ENCODE measurements around the gene FAM181A. TPM values are rescaled to one million over a fixed set of nuclear protein-coding genes. Genes with fewer than 3 reads are reported as not detected.
A peak's percentile ranks its signal among the peaks of the same experiment; 100 is the strongest.

Gene FAM181A
- total RNA-seq: not detected

DNA sequence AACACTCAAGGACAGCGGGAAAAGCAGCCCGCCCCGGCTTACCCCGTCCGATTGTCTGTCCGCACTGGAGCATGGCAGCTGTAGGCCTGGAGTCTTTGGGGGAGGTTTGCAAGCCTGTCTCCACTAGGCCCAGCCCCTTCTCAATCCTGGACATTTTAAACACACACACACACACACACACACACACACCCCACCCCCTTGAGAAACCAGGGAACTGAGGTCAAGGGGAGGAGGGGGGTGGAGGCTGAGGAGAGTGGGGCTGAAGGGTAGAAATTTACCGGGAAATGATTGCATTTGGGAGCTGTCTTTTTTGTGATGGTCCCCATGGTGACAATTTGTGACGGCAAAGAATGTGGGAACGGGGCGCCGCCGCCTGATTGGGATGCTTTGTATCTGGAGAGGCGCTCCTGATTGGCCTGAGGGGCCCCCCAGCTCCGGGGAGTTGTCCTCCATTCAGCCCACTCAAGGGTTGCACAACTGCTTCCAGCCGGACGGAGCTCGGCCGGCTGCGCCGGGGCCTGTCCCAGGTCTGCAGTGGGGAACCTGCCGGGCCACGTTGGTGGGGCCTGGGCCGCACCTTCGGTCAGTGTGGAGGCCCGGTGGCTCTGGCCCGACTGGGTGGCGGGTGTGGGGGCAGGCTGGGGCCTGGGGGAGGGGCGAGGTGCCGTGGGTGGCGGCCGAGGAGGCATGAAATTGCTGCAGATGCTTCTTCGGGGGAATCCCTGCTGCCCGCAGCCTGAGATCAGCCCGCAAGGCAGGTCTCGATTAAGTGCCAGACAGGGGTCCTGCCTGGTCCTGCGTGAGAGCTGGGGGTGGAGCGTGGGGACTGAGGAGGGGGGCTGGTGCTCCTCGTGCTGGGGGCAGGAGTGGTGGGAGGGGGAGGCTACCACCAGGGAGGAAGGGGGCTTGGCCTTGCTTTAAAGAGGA is at the start of gene FAM181A:
TSS of gene FAM181A (plus strand) at position 472 of the 927 bp plus-strand sequence. CDS start 942 bp downstream, outside the sequence.
- DNase-seq (ENCODE audit: low spot score) (no peak), ATAC-seq (ENCODE audit: low FRiP score) (no peak)
- TF ChIP-seq, protein P1, sequence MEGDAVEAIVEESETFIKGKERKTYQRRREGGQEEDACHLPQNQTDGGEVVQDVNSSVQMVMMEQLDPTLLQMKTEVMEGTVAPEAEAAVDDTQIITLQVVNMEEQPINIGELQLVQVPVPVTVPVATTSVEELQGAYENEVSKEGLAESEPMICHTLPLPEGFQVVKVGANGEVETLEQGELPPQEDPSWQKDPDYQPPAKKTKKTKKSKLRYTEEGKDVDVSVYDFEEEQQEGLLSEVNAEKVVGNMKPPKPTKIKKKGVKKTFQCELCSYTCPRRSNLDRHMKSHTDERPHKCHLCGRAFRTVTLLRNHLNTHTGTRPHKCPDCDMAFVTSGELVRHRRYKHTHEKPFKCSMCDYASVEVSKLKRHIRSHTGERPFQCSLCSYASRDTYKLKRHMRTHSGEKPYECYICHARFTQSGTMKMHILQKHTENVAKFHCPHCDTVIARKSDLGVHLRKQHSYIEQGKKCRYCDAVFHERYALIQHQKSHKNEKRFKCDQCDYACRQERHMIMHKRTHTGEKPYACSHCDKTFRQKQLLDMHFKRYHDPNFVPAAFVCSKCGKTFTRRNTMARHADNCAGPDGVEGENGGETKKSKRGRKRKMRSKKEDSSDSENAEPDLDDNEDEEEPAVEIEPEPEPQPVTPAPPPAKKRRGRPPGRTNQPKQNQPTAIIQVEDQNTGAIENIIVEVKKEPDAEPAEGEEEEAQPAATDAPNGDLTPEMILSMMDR (IDR thresholded peaks at IDR 0.05): no peak

DNA sequence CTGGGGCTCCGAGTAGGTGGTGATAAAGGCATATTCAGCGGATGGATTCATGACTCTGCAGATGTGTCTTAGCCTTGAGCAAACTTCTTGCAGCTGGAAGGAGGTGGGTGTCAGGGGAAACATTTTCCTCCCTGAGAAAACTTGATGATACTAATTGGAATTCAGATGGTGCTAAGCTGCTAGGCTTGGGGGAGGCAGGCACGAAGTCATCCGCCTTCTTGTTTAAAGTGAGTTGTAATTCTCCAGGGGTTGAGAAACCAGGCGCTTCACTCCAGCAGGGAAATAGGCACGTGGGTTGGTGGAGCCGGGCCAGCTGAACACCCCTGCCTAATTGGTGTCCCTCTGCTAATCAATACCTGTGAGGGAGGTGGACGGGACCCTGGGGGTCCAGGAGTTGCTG is 48.9 kb upstream of the FAM181A start:
- TF ChIP-seq, protein P1 (IDR thresholded peaks at IDR 0.05): no peak
- no peak for DNase-seq (ENCODE audit: low spot score)
- no peak for ATAC-seq (ENCODE audit: low FRiP score)

DNA sequence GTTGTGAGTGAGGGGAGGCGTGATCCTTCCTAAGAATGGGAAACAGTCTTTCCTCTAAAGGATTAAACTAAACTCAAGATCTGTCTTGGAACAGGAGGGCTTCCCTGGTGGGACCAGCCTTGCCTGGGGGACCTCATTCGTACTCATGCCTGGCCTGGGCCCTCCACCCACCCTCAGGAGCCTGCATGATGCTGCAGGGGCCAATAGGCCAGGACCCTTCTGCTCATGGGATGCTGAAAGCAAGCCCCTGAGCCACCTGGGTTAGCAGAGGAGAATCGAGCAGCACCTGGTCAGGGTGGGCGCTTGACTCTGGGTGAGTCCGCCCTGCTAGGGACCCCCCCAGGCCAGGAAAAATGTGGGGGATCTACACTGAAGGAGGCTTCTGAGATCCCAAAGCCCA is 48.3 kb upstream of the FAM181A start:
- ATAC-seq (ENCODE audit: low FRiP score) (no peak), DNase-seq (ENCODE audit: low spot score) (no peak)
- TF ChIP-seq, protein P1 (IDR thresholded peaks at IDR 0.05): no peak

DNA sequence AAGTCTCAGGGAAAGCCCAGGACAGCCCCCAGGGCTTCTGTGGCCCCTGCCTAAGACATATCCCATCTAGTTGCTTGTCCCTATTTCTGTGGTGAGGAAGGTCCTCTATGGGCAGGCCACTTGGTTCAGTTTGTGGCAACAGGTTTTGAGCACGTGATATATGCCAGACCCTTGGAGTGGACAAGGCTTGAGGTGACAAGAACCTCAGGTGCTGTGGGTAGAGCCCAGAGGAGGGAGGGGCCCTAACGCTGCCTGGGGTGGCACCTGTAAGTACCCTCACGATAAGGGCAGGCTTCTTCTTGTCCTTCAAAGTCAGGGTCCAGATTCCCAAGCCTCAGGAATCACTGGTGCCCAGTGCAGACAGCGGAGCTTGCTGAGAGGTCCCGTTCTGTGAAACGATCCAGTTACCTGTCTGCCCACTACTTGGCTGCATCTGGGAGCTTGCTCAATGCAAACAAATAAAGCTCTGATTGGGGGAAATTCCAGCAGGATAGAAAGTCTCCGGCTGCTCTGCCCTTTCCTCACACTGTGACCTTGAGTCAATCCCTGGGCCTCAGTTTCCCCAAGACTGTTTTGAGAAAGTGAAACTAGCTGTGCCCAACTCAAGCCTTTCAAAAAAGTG is 47.7 kb upstream of the FAM181A start:
- ATAC-seq (ENCODE audit: low FRiP score) (peak; percentile 22), DNase-seq (ENCODE audit: low spot score) (no peak)
- TF ChIP-seq, protein P1 (IDR thresholded peaks at IDR 0.05): no peak

DNA sequence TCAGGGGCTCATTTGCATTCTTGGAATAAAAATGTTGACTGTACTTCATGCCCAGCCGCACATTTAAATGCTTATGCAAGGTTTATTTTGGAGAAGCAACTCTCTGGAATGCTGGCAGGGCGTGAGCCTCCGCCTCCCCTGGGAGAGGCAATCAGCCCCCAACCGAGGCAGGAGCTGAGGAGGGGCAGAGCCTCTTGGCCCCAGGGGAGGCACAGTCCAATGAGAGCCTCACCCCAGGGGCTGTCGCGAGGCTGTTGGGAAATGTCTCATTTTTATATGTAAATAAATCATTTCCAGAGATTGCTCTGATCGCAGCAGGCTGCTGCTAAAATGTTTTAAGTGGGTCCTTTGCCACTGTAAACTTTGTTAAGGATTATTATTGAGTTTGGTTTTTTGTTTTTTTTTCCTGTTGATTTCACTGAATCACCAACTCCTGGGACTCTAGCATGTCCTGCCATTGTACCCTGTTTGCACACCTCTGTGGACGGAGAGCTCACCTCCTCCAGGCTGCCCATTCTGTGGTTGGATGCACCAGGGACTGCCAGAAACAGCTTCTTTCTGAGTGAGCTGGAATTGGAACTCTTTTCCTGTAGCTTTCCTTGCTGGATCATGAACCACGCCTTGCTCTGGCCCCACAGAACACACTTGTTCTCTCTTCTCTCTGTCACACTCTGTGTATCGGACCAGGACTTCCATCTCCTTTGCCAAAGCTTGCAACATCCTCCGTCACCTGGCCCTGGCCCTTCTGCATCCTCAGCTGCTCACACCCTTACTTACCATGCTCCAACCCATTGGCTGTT is 46.9 kb upstream of the FAM181A start:
- DNase-seq (ENCODE audit: low spot score) (no peak), ATAC-seq (ENCODE audit: low FRiP score) (peak; percentile 79)
- TF ChIP-seq, protein P1 (IDR thresholded peaks at IDR 0.05): no peak

DNA sequence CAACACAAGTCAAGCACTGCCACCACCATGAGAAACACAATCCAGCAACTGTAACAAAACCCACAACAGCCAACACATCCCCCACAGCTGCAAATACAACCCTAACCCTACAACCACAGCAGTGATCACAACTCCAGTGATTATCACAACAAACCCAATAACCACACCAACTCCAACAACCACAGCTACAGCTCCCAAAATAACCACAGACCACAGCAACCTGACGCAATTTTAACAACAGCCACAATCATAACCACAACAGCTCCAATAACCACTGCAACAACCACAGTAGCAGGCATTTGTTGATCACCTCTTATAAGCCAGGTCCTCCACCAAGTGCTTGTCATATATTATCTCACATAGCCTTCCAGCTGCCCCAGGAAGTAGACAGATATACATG is 42.2 kb upstream of the FAM181A start:
- DNase-seq (ENCODE audit: low spot score) (no peak), ATAC-seq (ENCODE audit: low FRiP score) (no peak)
- TF ChIP-seq, protein P1 (IDR thresholded peaks at IDR 0.05): no peak

All from omental fat pad (tissue), 4 donors.